Measurements from ENCODE around the gene IGSF1. TPM values are rescaled to one million over a fixed set of nuclear protein-coding genes. Genes with fewer than 3 reads are reported as not detected.

IGSF1 gene
- total and polyA plus RNA-seq, 9 of the 15 experiments (the other 6 are each of a cell fraction or from before 2014, with no cell fraction given): 0.33 to 1.5 (median 1.0) TPM

- TF ChIP-seq ARID4B (CRISPR knock-in tag; IDR thresholded peaks at IDR 0.05): no peak
- TF ChIP-seq FOXK2 (conservative IDR thresholded peaks at IDR 0.05 in 1 of 2, IDR thresholded peaks at IDR 0.05 in 1 of 2; ENCODE audit: low read depth in 2 of 2): no peak
- no peak for TF ChIP-seq CBFA2T2 (conservative IDR thresholded peaks at IDR 0.05)
- no peak for TF ChIP-seq POLR3G (IDR thresholded peaks at IDR 0.05; ENCODE audit: extremely low read depth, insufficient read length, insufficient replicate concordance)
- TF ChIP-seq PHF21A (IDR thresholded peaks at IDR 0.05; ENCODE audit: borderline replicate concordance, low read depth): no peak
- TF ChIP-seq NFRKB (IDR thresholded peaks at IDR 0.05; ENCODE audit: low read depth): no peak
- no peak for TF ChIP-seq ZNF785 (CRISPR knock-in tag; IDR thresholded peaks at IDR 0.05)
- no peak for TF ChIP-seq GABPB1 (CRISPR knock-in tag; IDR thresholded peaks at IDR 0.05)
- no peak for TF ChIP-seq TEAD4 (IDR thresholded peaks at IDR 0.05; ENCODE audit: low read length)
- TF ChIP-seq TEAD4 (CRISPR knock-in tag; IDR thresholded peaks at IDR 0.05; ENCODE audit: borderline replicate concordance): no peak
- no peak for TF ChIP-seq YY1 (IDR thresholded peaks at IDR 0.05; ENCODE audit: borderline replicate concordance in 1 of 3, control insufficient read depth in 1 of 3, extremely low read depth in 1 of 3, insufficient read depth in 3 of 3, insufficient read length in 1 of 3, insufficient replicate concordance in 2 of 3, low read depth in 1 of 3, low read length in 2 of 3)
- no peak for TF ChIP-seq SRSF9 (IDR thresholded peaks at IDR 0.05; ENCODE audit: borderline replicate concordance, low read depth, low read length)
- TF ChIP-seq REST (IDR thresholded peaks at IDR 0.05; ENCODE audit: borderline replicate concordance): no peak
- no peak for TF ChIP-seq REST (CRISPR knock-in tag; IDR thresholded peaks at IDR 0.05; ENCODE audit: low read depth)
- TF ChIP-seq BDP1 (IDR thresholded peaks at IDR 0.05; ENCODE audit: insufficient read depth, insufficient read length): no peak
These were observed 12.0 kb upstream of the IGSF1 start (continued) for GRCh38 chrX:131301155-131301554.

All from K562 (cell line).